Skeletal muscle tissue (tissue), 4 donors: ENCODE results near the gene OSCP1. TPM values are rescaled to one million over a fixed set of nuclear protein-coding genes. Genes with fewer than 3 reads are reported as not detected.

Source experiments
- H3K27ac ChIP-seq: one replicate; pipeline ENCODE4 v1.7.0; 2013; ENCODE audit warnings: mild to moderate bottlenecking, low read depth, low read length, inconsistent platforms
- H3K27me3 ChIP-seq, 3 donors: one replicate each; pipeline ENCODE4 v1.7.0; 2013; ENCODE audit warnings: low read length in 3 of 3; ENCODE audit not compliant: control insufficient read depth in 3 of 3, insufficient read depth in 3 of 3
- H3K36me3 ChIP-seq, 3 donors: one replicate each; pipeline ENCODE4 v1.7.0; 2013; ENCODE audit warnings: low read length in 3 of 3; ENCODE audit not compliant: control insufficient read depth in 3 of 3, insufficient read depth in 3 of 3
- H3K4me1 ChIP-seq, 3 donors: one replicate each; pipeline ENCODE4 v1.7.0; 2013; ENCODE audit warnings: low read length in 3 of 3, mild to moderate bottlenecking in 3 of 3; ENCODE audit not compliant: control insufficient read depth in 3 of 3, insufficient read depth in 3 of 3
- H3K4me3 ChIP-seq, 3 donors: one replicate each; pipeline ENCODE4 v1.7.0; 2013; ENCODE audit warnings: low read length in 3 of 3
- H3K9ac ChIP-seq, 3 donors: one replicate each; pipeline ENCODE4 v1.7.0; 2013; ENCODE audit warnings: low read length in 3 of 3, mild to moderate bottlenecking in 3 of 3, moderate library complexity in 2 of 3, low read depth in 1 of 3
- H3K9me3 ChIP-seq, 3 donors: one replicate each; pipeline ENCODE4 v1.7.0; 2013; ENCODE audit warnings: low read length in 3 of 3; ENCODE audit not compliant: control insufficient read depth in 3 of 3
- total RNA-seq: library from RNA; depleted of rRNA; stranded (reverse); fragments of >200 nt; gene quantifications from one replicate; pipeline ENCODE4 v1.2.3, GENCODE V29; 2014
- donor health status: Osteomylitis.

The OSCP1 gene
- total RNA-seq, 1 donor from 2014 or later = 17.2 TPM

GRCh38 chr1:36436821-36437220, 13.4 kb downstream of the OSCP1 start:
- no peak overlapping the region for H3K9ac ChIP-seq
- H3K4me3 ChIP-seq = no peak overlapping the region
- no peak overlapping the region for H3K27ac ChIP-seq
- H3K4me1 ChIP-seq = no peaks in the 10 kb centered on the region
- no peaks in the 10 kb centered on the region for H3K27me3 ChIP-seq
- peaks cover 4 to 10% (median 10%) of the 10 kb centered on the region in 3 donors for H3K36me3 ChIP-seq
- no peaks in the 10 kb centered on the region for H3K9me3 ChIP-seq

- Histone ChIP-seq H3K9me3 (no peaks in the 10 kb centered on the region), H3K36me3 (peaks cover 10 to 20% (median 13%) of the 10 kb centered on the region in 3 donors), H3K27ac (no peak overlapping the region), H3K4me3 (no peak overlapping the region), H3K4me1 (no peaks in the 10 kb centered on the region), H3K27me3 (no peaks in the 10 kb centered on the region), H3K9ac (no peak overlapping the region)
Measured at GRCh38 chr1:36433102-36433501, 17.1 kb downstream of the OSCP1 start.

- no peak overlapping the region for H3K4me3 ChIP-seq
- H3K4me1 ChIP-seq = no peaks in the 10 kb centered on the region
- no peaks in the 10 kb centered on the region for H3K9me3 ChIP-seq
- H3K36me3 ChIP-seq = peaks cover 10 to 20% (median 13%) of the 10 kb centered on the region in 3 donors
- no peak overlapping the region for H3K9ac ChIP-seq
- no peaks in the 10 kb centered on the region for H3K27me3 ChIP-seq
- no peak overlapping the region for H3K27ac ChIP-seq
Measured at GRCh38 chr1:36432616-36433015, 17.6 kb downstream of the OSCP1 start.

GRCh38 chr1:36425791-36426190, 24.5 kb downstream of the OSCP1 start:
- Histone ChIP-seq H3K27ac (no peak overlapping the region), H3K4me3 (no peak overlapping the region), H3K36me3 (peaks cover 6 to 12% (median 11%) of the 10 kb centered on the region in 3 donors), H3K4me1 (peaks cover 0 to 3% (median under 1%) of the 10 kb centered on the region in 3 donors), H3K9me3 (no peaks in the 10 kb centered on the region), H3K9ac (no peak overlapping the region), H3K27me3 (no peaks in the 10 kb centered on the region)

- Histone ChIP-seq H3K4me1 (peaks cover 14 to 20% (median 16%) of the 10 kb centered on the region in 3 donors), H3K4me3 (no peak overlapping the region), H3K27me3 (no peaks in the 10 kb centered on the region), H3K9ac (no peak overlapping the region), H3K27ac (no peak overlapping the region), H3K36me3 (peaks cover 10 to 11% (median 11%) of the 10 kb centered on the region in 3 donors), H3K9me3 (no peaks in the 10 kb centered on the region)
Measured at GRCh38 chr1:36421649-36422048, 28.6 kb downstream of the OSCP1 start.

- H3K27ac ChIP-seq = no peak overlapping the region
- peak overlapping the region in 1 of 3 donors; percentile 52 for H3K4me3 ChIP-seq
- H3K9ac ChIP-seq = no peak overlapping the region
Measured at GRCh38 chr1:36420836-36421317, 29.4 kb downstream of the OSCP1 start.

GRCh38 chr1:36420409-36420808, 29.8 kb downstream of the OSCP1 start:
- no peak overlapping the region for H3K9ac ChIP-seq
- H3K4me3 ChIP-seq = peak overlapping the region in 1 of 3 donors; percentile 52
- peaks cover 14 to 20% (median 16%) of the 10 kb centered on the region in 3 donors for H3K4me1 ChIP-seq
- no peaks in the 10 kb centered on the region for H3K27me3 ChIP-seq
- H3K36me3 ChIP-seq = peaks cover 10 to 11% (median 11%) of the 10 kb centered on the region in 3 donors
- H3K9me3 ChIP-seq = no peaks in the 10 kb centered on the region
- H3K27ac ChIP-seq = no peak overlapping the region

More at GRCh38 chr1:36420836-36421317, 29.4 kb downstream of the OSCP1 start:
- H3K4me1 ChIP-seq = peaks cover 14 to 20% (median 16%) of the 10 kb centered on the region in 3 donors
- no peaks in the 10 kb centered on the region for H3K9me3 ChIP-seq
- H3K36me3 ChIP-seq = peaks cover 10 to 11% (median 11%) of the 10 kb centered on the region in 3 donors
- H3K27me3 ChIP-seq = no peaks in the 10 kb centered on the region

- Histone ChIP-seq H3K9ac (peak overlapping the region in 1 of 3 donors; percentile 13), H3K9me3 (no peaks in the 10 kb centered on the region), H3K4me3 (no peak overlapping the region), H3K36me3 (peaks cover 10 to 11% (median 11%) of the 10 kb centered on the region in 3 donors), H3K27me3 (no peaks in the 10 kb centered on the region), H3K4me1 (peaks cover 14 to 20% (median 16%) of the 10 kb centered on the region in 3 donors), H3K27ac (peak overlapping the region; percentile 55)
Measured at GRCh38 chr1:36419569-36419968, 30.7 kb downstream of the OSCP1 start.

- no peaks in the 10 kb centered on the region for H3K9me3 ChIP-seq
- H3K9ac ChIP-seq = peak overlapping the region in 1 of 3 donors; percentile 13
- peak overlapping the region; percentile 55 for H3K27ac ChIP-seq
- no peak overlapping the region for H3K4me3 ChIP-seq
- H3K27me3 ChIP-seq = no peaks in the 10 kb centered on the region
- peaks cover 10 to 11% (median 11%) of the 10 kb centered on the region in 3 donors for H3K36me3 ChIP-seq
- peaks cover 14 to 20% (median 16%) of the 10 kb centered on the region in 3 donors for H3K4me1 ChIP-seq
Measured at GRCh38 chr1:36419140-36419539, 31.1 kb downstream of the OSCP1 start.

GRCh38 chr1:36417931-36418330, 32.3 kb downstream of the OSCP1 start:
- Histone ChIP-seq H3K27me3 (no peaks in the 10 kb centered on the region), H3K27ac (no peak overlapping the region), H3K4me1 (peaks cover 14 to 20% (median 16%) of the 10 kb centered on the region in 3 donors), H3K36me3 (peaks cover 10 to 11% (median 11%) of the 10 kb centered on the region in 3 donors), H3K4me3 (no peak overlapping the region), H3K9me3 (no peaks in the 10 kb centered on the region), H3K9ac (no peak overlapping the region)
